HCT116 (cell line): ENCODE measurements around the gene KIRREL1. TPM values are rescaled to one million over a fixed set of nuclear protein-coding genes. Genes with fewer than 3 reads are reported as not detected.

Experiments
- ATAC-seq: fragments of 200-7000 bp; cut with Tn5 transposase; 2 replicates; pipeline ENCODE4 v1.9.1; 2020; ENCODE audit warnings: mild to moderate bottlenecking, moderate library complexity
- BruUV-seq: library from RNA; stranded (reverse); fragments of 400-500 nt; replicated peaks from 2 replicates; lab custom pipeline; 2021; lab: Mats Ljungman, UMichigan
- CTCF ChIA-PET: fragments of 300-600 bp; sonication (Branson Sonifier 250); formaldehyde crosslinking; loops from one replicate; lab custom pipeline; 2021; ENCODE audit warnings: antibody characterized with exemption; lab: Charles Lee
- POLR2A ChIA-PET: fragments of 300-600, 350-600 bp; sonication (Branson Sonifier 250); formaldehyde crosslinking; loops from one replicate; lab custom pipeline; 2021; ENCODE audit warnings: antibody characterized with exemption; lab: Charles Lee
- RAD21 ChIA-PET, 2 experiments: fragments of 300-600 bp; sonication (Branson Sonifier 250); formaldehyde crosslinking; loops; one replicate each; lab custom pipeline; 2023; ENCODE audit warnings: low total read pairs in 2 of 2; ENCODE audit not compliant: uncharacterized antibody in 2 of 2, unreplicated experiment in 2 of 2, low non-redundant PET in 1 of 2; lab: Charles Lee
- DNase-seq: peaks from one replicate; pipeline ENCODE4 v3.0.0-alpha.2; 2010; ENCODE audit warnings: low read depth, low spot score
- H2AFZ ChIP-seq: fragments of 200-600 bp; shearing (Covaris generic), sonication (generic); 2 replicates; pipeline ENCODE4 v1.6.1; 2017; ENCODE audit warnings: low read depth, mixed run types, mixed read lengths, antibody characterized with exemption, low read length; ENCODE audit not compliant: poor library complexity, severe bottlenecking
- H3K27ac ChIP-seq: 2 replicates; pipeline ENCODE4 v1.5.1; 2012; ENCODE audit warnings: low read depth, low read length
- H3K27me3 ChIP-seq: fragments of 200-600 bp; sonication (generic); 2 replicates; pipeline ENCODE4 v1.6.1; 2016; ENCODE audit warnings: mixed run types, low read length, mixed read lengths; ENCODE audit not compliant: insufficient read depth
- H3K36me3 ChIP-seq, 2 experiments: fragments of 200-500 bp in 1 of 2; fragments of 200-600 bp in 1 of 2; sonication (Bioruptor generic) in 1 of 2; sonication (generic) in 1 of 2; 2 replicates each; pipeline versions ENCODE4 v1.5.1 to v1.6.1; 2014 to 2016; ENCODE audit warnings: low read length in 2 of 2, inconsistent platforms in 1 of 2, mixed read lengths in 1 of 2, mixed run types in 1 of 2; ENCODE audit not compliant: insufficient read depth in 2 of 2, control insufficient read depth in 1 of 2
- H3K4me1 ChIP-seq, 2 experiments: fragments of 200-600 bp in 1 of 2; sonication (generic) in 1 of 2; 2 replicates each; pipeline versions ENCODE4 v1.5.1 to v1.6.1; 2012 to 2017; ENCODE audit warnings: low read length in 2 of 2, inconsistent platforms in 1 of 2, mild to moderate bottlenecking in 1 of 2, mixed read lengths in 1 of 2, mixed run types in 1 of 2, moderate library complexity in 1 of 2; ENCODE audit not compliant: insufficient read depth in 2 of 2, control insufficient read depth in 1 of 2
- H3K4me2 ChIP-seq: fragments of 200-600 bp; sonication (generic); 2 replicates; pipeline ENCODE4 v1.6.1; 2017; ENCODE audit warnings: mixed run types, low read length, mixed read lengths
- H3K4me3 ChIP-seq, 2 experiments: fragments of 200-600 bp in 1 of 2; sonication (generic) in 1 of 2; replicated peaks in 1 of 2; 2 replicates each; pipeline ENCODE4 v1.5.1; 2011 to 2016; ENCODE audit warnings: low read length in 2 of 2, control low read depth in 1 of 2, low read depth in 1 of 2, mild to moderate bottlenecking in 1 of 2, mixed read lengths in 1 of 2, mixed run types in 1 of 2
- H3K79me2 ChIP-seq: fragments of 200-600 bp; sonication (generic); 2 replicates; pipeline ENCODE4 v1.6.1; 2017; ENCODE audit warnings: mild to moderate bottlenecking, mixed run types, low read length, moderate library complexity, mixed read lengths; ENCODE audit not compliant: insufficient read depth
- H3K9ac ChIP-seq: fragments of 200-600 bp; sonication (generic); 2 replicates; pipeline ENCODE4 v1.6.1; 2016; ENCODE audit warnings: low read length, mixed read lengths
- H3K9me2 ChIP-seq: fragments of 200-600 bp; sonication (generic), shearing (Covaris generic); 2 replicates; pipeline ENCODE4 v1.6.1; 2017; ENCODE audit warnings: mixed run types, mild to moderate bottlenecking, moderate library complexity; ENCODE audit not compliant: insufficient read depth
- H3K9me3 ChIP-seq, 2 experiments: fragments of 200-500 bp in 1 of 2; fragments of 200-600 bp in 1 of 2; sonication (Bioruptor generic) in 1 of 2; sonication (generic) in 1 of 2; 2 replicates each; pipeline ENCODE4 v1.6.1; 2014 to 2017; ENCODE audit warnings: low read length in 2 of 2, mixed read lengths in 2 of 2, inconsistent platforms in 1 of 2, low read depth in 1 of 2, mild to moderate bottlenecking in 1 of 2, mixed run types in 1 of 2, moderate library complexity in 1 of 2; ENCODE audit not compliant: control insufficient read depth in 1 of 2, insufficient read depth in 1 of 2
- H4K20me1 ChIP-seq: fragments of 200-600 bp; sonication (generic), shearing (Covaris generic); 2 replicates; pipeline ENCODE4 v1.6.1; 2017; ENCODE audit warnings: mixed run types, mild to moderate bottlenecking, moderate library complexity; ENCODE audit not compliant: insufficient read depth
- CBX3 ChIP-seq: IDR thresholded peaks from 2 replicates; pipeline ENCODE4 v1.6.1; 2012; ENCODE audit warnings: low read depth
- CEBPB ChIP-seq: IDR thresholded peaks from 2 replicates; pipeline ENCODE4 v1.6.1; 2012; ENCODE audit warnings: low read depth
- EGR1 ChIP-seq: IDR thresholded peaks from 2 replicates; pipeline ENCODE4 v1.6.1; 2012; ENCODE audit warnings: low read depth
- ELF1 ChIP-seq: IDR thresholded peaks from 2 replicates; pipeline ENCODE4 v1.6.1; 2012; ENCODE audit warnings: low read depth, borderline replicate concordance
- EZH2 ChIP-seq: fragments of 200-600 bp; sonication (generic); IDR thresholded peaks from 2 replicates; pipeline ENCODE4 v1.6.1; 2017; ENCODE audit warnings: antibody characterized with exemption, mixed run types
- FOSL1 ChIP-seq: IDR thresholded peaks from 2 replicates; pipeline ENCODE4 v1.6.1; 2012; ENCODE audit warnings: low read depth
- RAD21 ChIP-seq: IDR thresholded peaks from 2 replicates; pipeline ENCODE4 v1.6.1; 2012; ENCODE audit warnings: low read depth, mild to moderate bottlenecking
- SRF ChIP-seq: IDR thresholded peaks from 2 replicates; pipeline ENCODE4 v1.6.1; 2012; ENCODE audit warnings: low read depth
- YY1 ChIP-seq: IDR thresholded peaks from 2 replicates; pipeline ENCODE4 v1.6.1; 2011; ENCODE audit warnings: low read length, low read depth, moderate library complexity, mild to moderate bottlenecking; ENCODE audit not compliant: insufficient replicate concordance; ENCODE audit errors: extremely low read depth
- ZFX ChIP-seq: fragments of 450-650 bp; IDR thresholded peaks from 2 replicates; pipeline ENCODE4 v1.6.1; 2017
- intact Hi-C: fragments of 100-400 bp; cut with micrococcal nuclease; formaldehyde crosslinking; loops from 2 replicates; pipeline ENCODE4 v1.10.0; 2022
- total RNA-seq: library from RNA; stranded (reverse); gene quantifications from one replicate; pipeline ENCODE4 v1.2.1, GENCODE V29; 2021; ENCODE audit not compliant: unreplicated experiment
- TF ChIP-seq, protein P1 (sequence below): IDR thresholded peaks from 2 replicates; pipeline ENCODE4 v1.6.1; 2012
- TF ChIP-seq, protein P2 (sequence below): IDR thresholded peaks from 2 replicates; pipeline ENCODE4 v1.6.1; 2012; ENCODE audit warnings: low read depth

Gene KIRREL1
- total RNA-seq, 1 experiment from 2014 or later, result 20.0 TPM

DNA sequence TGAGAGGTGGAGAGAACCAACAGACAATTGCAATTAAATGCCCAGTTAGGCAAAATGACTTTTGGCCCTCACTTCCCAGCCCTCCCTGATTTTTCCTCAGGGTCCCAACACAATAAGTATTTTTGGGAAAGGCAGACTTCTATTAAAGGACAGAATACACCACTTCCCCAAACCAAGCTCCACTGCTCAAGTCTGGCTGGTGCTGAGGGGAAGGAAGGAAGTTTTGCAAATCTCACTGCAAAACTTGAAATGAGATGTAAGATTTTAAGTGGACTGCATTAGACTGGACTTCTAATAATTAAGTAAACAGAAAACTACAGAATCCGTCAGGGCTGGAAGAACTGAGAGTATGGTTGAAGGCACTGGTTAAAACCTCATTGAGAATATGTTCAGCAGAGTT, 155.0 kb downstream of the KIRREL1 start (continued):
- TF ChIP-seq, protein P1, sequence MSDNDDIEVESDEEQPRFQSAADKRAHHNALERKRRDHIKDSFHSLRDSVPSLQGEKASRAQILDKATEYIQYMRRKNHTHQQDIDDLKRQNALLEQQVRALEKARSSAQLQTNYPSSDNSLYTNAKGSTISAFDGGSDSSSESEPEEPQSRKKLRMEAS, result no peak
- TF ChIP-seq EGR1, result no peak
- no peak for TF ChIP-seq CBX3
- no peak for TF ChIP-seq CEBPB

DNA sequence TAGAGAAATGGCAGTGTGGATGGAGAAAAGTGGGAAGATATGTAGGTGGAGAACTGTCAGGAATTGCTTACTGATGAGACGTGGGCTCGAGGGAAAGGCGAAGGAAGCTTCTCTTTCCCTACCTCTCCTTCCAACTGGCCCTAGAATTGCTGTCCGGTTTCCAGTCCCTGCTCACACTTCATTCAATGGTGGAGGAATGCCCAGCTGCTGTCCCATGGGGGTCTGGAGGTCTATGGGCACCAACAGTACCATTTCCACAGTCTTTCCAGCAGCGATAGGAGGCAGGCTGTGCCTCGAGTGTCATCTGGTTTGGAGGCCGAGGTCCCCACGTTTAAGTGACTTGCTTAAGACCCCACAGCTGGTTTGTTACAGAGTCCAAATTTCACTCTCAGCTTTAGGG, 155.7 kb downstream of the KIRREL1 start:
- ChIA-PET RAD21 (no interaction called here), CTCF (interaction anchor here (1.1 kb wide), 1 partner anchor 24 kb away, joined by 3 read pairs; no protein-coding TSS in a partner anchor), POLR2A (interaction anchor here (0.6 kb wide), 1 partner anchor 156 kb away, joined by 3 read pairs; no protein-coding TSS in a partner anchor)
- H3K9me3 ChIP-seq, result no peaks in the 10 kb centered on the region
- no TSS peak for BruUV-seq
- intact Hi-C loops, result no loop called here
- DNase-seq (no peak), ATAC-seq (peak; percentile 18; the same call in 1 of the 2 replicates)
- peaks cover 8% of the 10 kb centered on the region; the same call in 1 of the 2 replicates for H3K27me3 ChIP-seq
- peak overlapping the region; percentile 41 to 49 for H3K4me3 ChIP-seq
- H3K4me1 ChIP-seq, result peaks cover 3 to 17% of the 10 kb centered on the region in 2 experiments; a peak in 3 of 4 replicates
- H3K36me3 ChIP-seq, result no peaks in the 10 kb centered on the region
- peak overlapping the region; percentile 79 for H3K4me2 ChIP-seq
- H3K79me2 ChIP-seq, result no peaks in the 10 kb centered on the region
- H4K20me1 ChIP-seq, result no peaks in the 10 kb centered on the region
- H3K9ac ChIP-seq, result no peak overlapping the region
- H3K9me2 ChIP-seq, result no peaks in the 10 kb centered on the region
- H2AFZ ChIP-seq, result peak overlapping the region; percentile 81
- H3K27ac ChIP-seq, result no peak overlapping the region
- TF ChIP-seq SRF (no peak), FOSL1 (no peak), YY1 (no peak), EZH2 (no peak), RAD21 (no peak), ZFX (no peak), ELF1 (no peak)
- TF ChIP-seq, protein P2, sequence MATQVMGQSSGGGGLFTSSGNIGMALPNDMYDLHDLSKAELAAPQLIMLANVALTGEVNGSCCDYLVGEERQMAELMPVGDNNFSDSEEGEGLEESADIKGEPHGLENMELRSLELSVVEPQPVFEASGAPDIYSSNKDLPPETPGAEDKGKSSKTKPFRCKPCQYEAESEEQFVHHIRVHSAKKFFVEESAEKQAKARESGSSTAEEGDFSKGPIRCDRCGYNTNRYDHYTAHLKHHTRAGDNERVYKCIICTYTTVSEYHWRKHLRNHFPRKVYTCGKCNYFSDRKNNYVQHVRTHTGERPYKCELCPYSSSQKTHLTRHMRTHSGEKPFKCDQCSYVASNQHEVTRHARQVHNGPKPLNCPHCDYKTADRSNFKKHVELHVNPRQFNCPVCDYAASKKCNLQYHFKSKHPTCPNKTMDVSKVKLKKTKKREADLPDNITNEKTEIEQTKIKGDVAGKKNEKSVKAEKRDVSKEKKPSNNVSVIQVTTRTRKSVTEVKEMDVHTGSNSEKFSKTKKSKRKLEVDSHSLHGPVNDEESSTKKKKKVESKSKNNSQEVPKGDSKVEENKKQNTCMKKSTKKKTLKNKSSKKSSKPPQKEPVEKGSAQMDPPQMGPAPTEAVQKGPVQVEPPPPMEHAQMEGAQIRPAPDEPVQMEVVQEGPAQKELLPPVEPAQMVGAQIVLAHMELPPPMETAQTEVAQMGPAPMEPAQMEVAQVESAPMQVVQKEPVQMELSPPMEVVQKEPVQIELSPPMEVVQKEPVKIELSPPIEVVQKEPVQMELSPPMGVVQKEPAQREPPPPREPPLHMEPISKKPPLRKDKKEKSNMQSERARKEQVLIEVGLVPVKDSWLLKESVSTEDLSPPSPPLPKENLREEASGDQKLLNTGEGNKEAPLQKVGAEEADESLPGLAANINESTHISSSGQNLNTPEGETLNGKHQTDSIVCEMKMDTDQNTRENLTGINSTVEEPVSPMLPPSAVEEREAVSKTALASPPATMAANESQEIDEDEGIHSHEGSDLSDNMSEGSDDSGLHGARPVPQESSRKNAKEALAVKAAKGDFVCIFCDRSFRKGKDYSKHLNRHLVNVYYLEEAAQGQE, result no peak

Other genes with a start within 250 kb of the KIRREL1 start
- gene FCRL2, start 216.5 kb upstream of the KIRREL1 start, total RNA-seq, result not detected
- not detected for gene FCRL1, start 173.5 kb upstream of the KIRREL1 start, total RNA-seq
- not detected for gene CD5L, start 151.8 kb upstream of the KIRREL1 start, total RNA-seq
- not detected for gene CD1D, start 187.2 kb downstream of the KIRREL1 start, total RNA-seq